ENCODE results near the gene ATF5. TPM values are rescaled to one million over a fixed set of nuclear protein-coding genes. Genes with fewer than 3 reads are reported as not detected.
A peak's percentile ranks its signal among the peaks of the same experiment; 100 is the strongest.

Gene ATF5
- total RNA-seq, 6 experiments from 2014 or later: 475 to 1,724 (median 619) TPM

- intact Hi-C loops (cut with DNase I): no loop called here
- H3K4me3 ChIP-seq: no peak overlapping the region
- DNase-seq (peak in 1 of 3 donors; percentile 45), ATAC-seq (no peak)
- no peaks in the 10 kb centered on the region for H3K9me3 ChIP-seq
- no peak for TF ChIP-seq POLR2A (IDR thresholded peaks at IDR 0.05)
- TF ChIP-seq, protein P1, sequence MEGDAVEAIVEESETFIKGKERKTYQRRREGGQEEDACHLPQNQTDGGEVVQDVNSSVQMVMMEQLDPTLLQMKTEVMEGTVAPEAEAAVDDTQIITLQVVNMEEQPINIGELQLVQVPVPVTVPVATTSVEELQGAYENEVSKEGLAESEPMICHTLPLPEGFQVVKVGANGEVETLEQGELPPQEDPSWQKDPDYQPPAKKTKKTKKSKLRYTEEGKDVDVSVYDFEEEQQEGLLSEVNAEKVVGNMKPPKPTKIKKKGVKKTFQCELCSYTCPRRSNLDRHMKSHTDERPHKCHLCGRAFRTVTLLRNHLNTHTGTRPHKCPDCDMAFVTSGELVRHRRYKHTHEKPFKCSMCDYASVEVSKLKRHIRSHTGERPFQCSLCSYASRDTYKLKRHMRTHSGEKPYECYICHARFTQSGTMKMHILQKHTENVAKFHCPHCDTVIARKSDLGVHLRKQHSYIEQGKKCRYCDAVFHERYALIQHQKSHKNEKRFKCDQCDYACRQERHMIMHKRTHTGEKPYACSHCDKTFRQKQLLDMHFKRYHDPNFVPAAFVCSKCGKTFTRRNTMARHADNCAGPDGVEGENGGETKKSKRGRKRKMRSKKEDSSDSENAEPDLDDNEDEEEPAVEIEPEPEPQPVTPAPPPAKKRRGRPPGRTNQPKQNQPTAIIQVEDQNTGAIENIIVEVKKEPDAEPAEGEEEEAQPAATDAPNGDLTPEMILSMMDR (IDR thresholded peaks at IDR 0.05): no peak
- peaks cover 0 to 19% (median 7%) of the 10 kb centered on the region in 4 donors for H3K36me3 ChIP-seq
- H3K4me1 ChIP-seq: peaks cover 0 to 7% (median 0%) of the 10 kb centered on the region in 4 donors
- no peaks in the 10 kb centered on the region for H3K27me3 ChIP-seq
- H3K27ac ChIP-seq: no peak overlapping the region
- WGBS (ENCODE audit: insufficient coverage, low coverage, low lambda C conversion rate, missing lambda C conversion rate): 90% methylated on average over 12 of the region's 23 CpGs
Measured at GRCh38 chr19:49889038-49889686, 39.8 kb upstream of the ATF5 start.

GRCh38 chr19:49889687-49890348 lies 39.2 kb upstream of the ATF5 start:
- TF ChIP-seq, protein P1 (IDR thresholded peaks at IDR 0.05): peak; percentile 34 to 80 (median 58)
- TF ChIP-seq POLR2A (IDR thresholded peaks at IDR 0.05): no peak
- no peak overlapping the region for H3K4me3 ChIP-seq
- peaks cover 0 to 7% (median 0%) of the 10 kb centered on the region in 4 donors for H3K4me1 ChIP-seq
- H3K27me3 ChIP-seq: no peaks in the 10 kb centered on the region
- no peak overlapping the region for H3K27ac ChIP-seq
- peaks cover 0 to 13% (median 2%) of the 10 kb centered on the region in 4 donors for H3K36me3 ChIP-seq
- ATAC-seq: peak; percentile 50 to 81 (median 59)
- H3K9me3 ChIP-seq: no peaks in the 10 kb centered on the region
- 86% methylated on average over 12 of the region's 71 CpGs for whole genome bisulfite sequencing (ENCODE audit: insufficient coverage, low coverage, low lambda C conversion rate, missing lambda C conversion rate)
- intact Hi-C loops (cut with DNase I): no loop called here
- peak; percentile 59 to 80 (median 66) for DNase-seq

- Histone ChIP-seq H3K9me3 (no peaks in the 10 kb centered on the region), H3K27ac (no peak overlapping the region), H3K27me3 (no peaks in the 10 kb centered on the region), H3K4me3 (no peak overlapping the region), H3K4me1 (peaks cover 0 to 7% (median 0%) of the 10 kb centered on the region in 4 donors), H3K36me3 (peaks cover 0 to 4% (median 0%) of the 10 kb centered on the region in 4 donors)
- ATAC-seq (peak; percentile 39 to 56 (median 48)), DNase-seq (peak in 2 of 3 donors; percentile 21 to 50)
- TF ChIP-seq POLR2A (IDR thresholded peaks at IDR 0.05): no peak
- TF ChIP-seq, protein P1 (IDR thresholded peaks at IDR 0.05): peak in 1 of 4 donors; percentile 2
- intact Hi-C loops (cut with DNase I): no loop called here
- WGBS (ENCODE audit: insufficient coverage, low coverage, low lambda C conversion rate, missing lambda C conversion rate): 25% methylated on average over 14 of the region's 69 CpGs
Measured at GRCh38 chr19:49890349-49891311, 38.4 kb upstream of the ATF5 start.

- H3K27me3 ChIP-seq: no peaks in the 10 kb centered on the region
- no peaks in the 10 kb centered on the region for H3K36me3 ChIP-seq
- DNase-seq (no peak), ATAC-seq (no peak)
- WGBS (ENCODE audit: insufficient coverage, low coverage, low lambda C conversion rate, missing lambda C conversion rate): 91% methylated on average over 10 of the region's 17 CpGs
- TF ChIP-seq, protein P1 (IDR thresholded peaks at IDR 0.05): no peak
- TF ChIP-seq POLR2A (IDR thresholded peaks at IDR 0.05): no peak
- no peak overlapping the region for H3K27ac ChIP-seq
- no peaks in the 10 kb centered on the region for H3K9me3 ChIP-seq
- intact Hi-C loops (cut with DNase I): no loop called here
- H3K4me3 ChIP-seq: no peak overlapping the region
- peaks cover 0 to 7% (median 0%) of the 10 kb centered on the region in 4 donors for H3K4me1 ChIP-seq
Measured at GRCh38 chr19:49891393-49891792, 37.6 kb upstream of the ATF5 start.

Data from right lobe of liver (tissue), 6 donors.